Heart right ventricle (tissue), 16 donors: ENCODE measurements around the gene CERS6. TPM values are rescaled to one million over a fixed set of nuclear protein-coding genes. Genes with fewer than 3 reads are reported as not detected.

Source experiments
- ATAC-seq, 8 donors: fragments of 200-7000 bp; cut with Tn5 transposase; one replicate each; pipeline ENCODE4 v1.9.1; 2020; ENCODE audit warnings: mild to moderate bottlenecking in 8 of 8, moderate library complexity in 8 of 8, moderate number of reproducible peaks in 1 of 8
- DNase-seq, 2 donors: peaks; one replicate each; pipeline ENCODE4 v3.0.0-alpha.2; 2020
- H3K27ac ChIP-seq, 10 donors: fragments of 200-600 bp; sonication (generic) in 2 of 10; one replicate each; pipeline versions ENCODE4 v1.5.0 to v1.8.0; 2020 to 2022; ENCODE audit warnings: mild to moderate bottlenecking in 3 of 10
- H3K27me3 ChIP-seq, 7 donors: fragments of 200-600 bp; one replicate each; pipeline ENCODE4 v1.8.0; 2021 to 2022; ENCODE audit warnings: mild to moderate bottlenecking in 2 of 7
- H3K36me3 ChIP-seq, 9 donors: fragments of 200-600 bp; sonication (generic) in 1 of 9; one replicate each; pipeline versions ENCODE4 v1.5.0 to v1.8.0; 2020 to 2022; ENCODE audit warnings: mild to moderate bottlenecking in 2 of 9
- H3K4me1 ChIP-seq, 9 donors: fragments of 200-600 bp; sonication (generic) in 1 of 9; one replicate each; pipeline versions ENCODE4 v1.5.0 to v1.8.0; 2020 to 2022; ENCODE audit warnings: mild to moderate bottlenecking in 4 of 9
- H3K4me3 ChIP-seq, 10 donors: fragments of 200-600 bp; sonication (generic) in 2 of 10; one replicate each; pipeline versions ENCODE4 v1.5.0 to v1.8.0; 2020 to 2022; ENCODE audit warnings: mild to moderate bottlenecking in 7 of 10, moderate library complexity in 2 of 10
- H3K9me3 ChIP-seq, 11 donors: fragments of 200-600 bp in 10 of 11; sonication (generic) in 2 of 11; one replicate each; pipeline versions ENCODE4 v1.5.0 to v1.8.0; 2013 to 2022; ENCODE audit warnings: mild to moderate bottlenecking in 2 of 11, control low read depth in 1 of 11, moderate library complexity in 1 of 11
- CTCF ChIP-seq, 9 donors: fragments of 200-600 bp; sonication (generic) in 2 of 9; IDR thresholded peaks; one replicate each; pipeline versions ENCODE4 v1.5.0 to v1.8.0; 2021 to 2022; ENCODE audit warnings: antibody characterized with exemption in 9 of 9, mild to moderate bottlenecking in 5 of 9, moderate library complexity in 1 of 9
- WGBS, 2 donors: extraction: QIAGEN DNeasy Blood & Tissue Kit; methylation state at CpG; one replicate each; pipeline ENCODE4 v1.1.7; 2013; ENCODE audit warnings: inconsistent platforms in 1 of 2; 5-methylcytosine and 5-hydroxymethylcytosine counted together
- intact Hi-C, 10 donors: fragments of 100-400 bp; cut with DNase I; formaldehyde crosslinking; loops; one replicate each; pipeline versions ENCODE4 v1.11.1 to v1.14.2; 2022
- polyA plus RNA-seq, 2 donors: library from polyadenylated mRNA; stranded (reverse); fragments of 200-250 nt; gene quantifications; one replicate each; pipeline ENCODE4 v1.2.3, GENCODE V29; 2013
- total RNA-seq, 10 donors: library from RNA; stranded (reverse); fragmentation: NEBNext Ultra II Directional in 3 of 10; extraction: Animal tissue kit (Norgen Biotek cat#: 25700) in 3 of 10; gene quantifications; one replicate each; pipeline versions ENCODE4 v1.2.1 to v1.2.4, GENCODE V29; 2021 to 2023
- donor health status: Arrhythmogenic right ventricular cardiomyopathy.
- donor health status: ischemic (EF 13 %, LVEDD 7.1; RV severe dilation, severe dysfunction).
- donor health status: healthy with polysubstance abuse.
- donor health status: DM: no; HTN: yes; CAD: no.
- donor health status: DM: no; HTN: no; CAD: no.
- donor health status: ischemic (EF 25% LVEDD 6.9; RV normal size, moderate dysfunction).
- donor health status: ischemic (EF 25% LVEDD 5.7; RV mildly dilated, moderate dysfunction).
- donor health status: healthy.
- donor health status: DM: yes; HTN: yes; CAD: no.
- donor health status: Ischemic cardiomyopathy.
- donor health status: ischemic (EF 35%, LVEDD 5.7; RV mildly dilated, moderate dysfunction).
- donor health status: nonischemic (EF 11% LVEDD 7.7; RV severe dilation, severe dysfunction).
- donor health status: DM: yes; HTN: yes; CAD: no.
- donor health status: PGD.
- donor health status: ischemic (EF 29% LVEDD 5.4; RV normal size, mild dysfunction).
- donor health status: nonischemic (EF 23%, LVEDD 6.1; RV moderate dilation, normal function).

CERS6 gene
- total and polyA plus RNA-seq, 12 donors, result 20.5 to 76.3 (median 56.1) TPM

GRCh38 chr2:168703926-168704325 lies 247.9 kb downstream of the CERS6 start:
- H3K27me3 ChIP-seq, result no peaks in the 10 kb centered on the region
- no peak overlapping the region for H3K27ac ChIP-seq
- H3K4me1 ChIP-seq, result peaks cover 6 to 25% (median 13%) of the 10 kb centered on the region in 9 donors
- WGBS, 2 donors, result 95 to 97% methylated on average over 5 of the region's 5 CpGs
- ATAC-seq (no peak), DNase-seq (no peak)
- H3K9me3 ChIP-seq, result no peaks in the 10 kb centered on the region
- intact Hi-C loops, result loop anchor here in 4 of 10 donors (10.0 kb wide), 2 partner anchors 51 to 359 kb away; no protein-coding TSS in a partner anchor
- H3K4me3 ChIP-seq, result no peak overlapping the region
- no peaks in the 10 kb centered on the region for H3K36me3 ChIP-seq
- TF ChIP-seq CTCF (IDR thresholded peaks at IDR 0.05), result no peak

- peaks cover 0 to 8% (median 4%) of the 10 kb centered on the region in 9 donors for H3K4me1 ChIP-seq
- no peak for ATAC-seq
- no peaks in the 10 kb centered on the region for H3K27me3 ChIP-seq
- no peaks in the 10 kb centered on the region for H3K9me3 ChIP-seq
- WGBS, 2 donors, result 67 to 76% methylated on average over 2 of the region's 2 CpGs
- H3K36me3 ChIP-seq, result no peaks in the 10 kb centered on the region
- no peak overlapping the region for H3K4me3 ChIP-seq
- intact Hi-C loops, result loop anchor here in 6 of 10 donors (5.0 to 10.0 kb wide), 3 partner anchors 49 to 361 kb away; no protein-coding TSS in a partner anchor
- DNase-seq, result no peak
- H3K27ac ChIP-seq, result no peak overlapping the region
- TF ChIP-seq CTCF (IDR thresholded peaks at IDR 0.05), result peak in 5 of 9 donors; percentile 29 to 47 (median 38)
These were observed 249.7 kb downstream of the CERS6 start for GRCh38 chr2:168705534-168706470.

- no peak for ATAC-seq
- Histone ChIP-seq H3K4me1 (peaks cover 0 to 4% (median 0%) of the 10 kb centered on the region in 9 donors), H3K27ac (no peak overlapping the region), H3K4me3 (no peak overlapping the region), H3K9me3 (no peaks in the 10 kb centered on the region), H3K27me3 (no peaks in the 10 kb centered on the region), H3K36me3 (no peaks in the 10 kb centered on the region)
- TF ChIP-seq CTCF (IDR thresholded peaks at IDR 0.05), result no peak
- WGBS, 2 donors, result 94 to 96% methylated on average over 2 of the region's 2 CpGs
- intact Hi-C loops, result loop anchor here in 6 of 10 donors (5.0 to 10.0 kb wide), 3 partner anchors 48 to 362 kb away; no protein-coding TSS in a partner anchor
- no peak for DNase-seq
These were observed 250.7 kb downstream of the CERS6 start for GRCh38 chr2:168706806-168707205.

GRCh38 chr2:168708080-168708479 lies 252.0 kb downstream of the CERS6 start:
- H3K9me3 ChIP-seq, result no peaks in the 10 kb centered on the region
- 68 to 72% methylated on average over 1 of the region's 1 CpG for WGBS, 2 donors
- no peak overlapping the region for H3K4me3 ChIP-seq
- no peak overlapping the region for H3K27ac ChIP-seq
- no peaks in the 10 kb centered on the region for H3K27me3 ChIP-seq
- H3K36me3 ChIP-seq, result no peaks in the 10 kb centered on the region
- intact Hi-C loops, result loop anchor here in 6 of 10 donors (5.0 to 10.0 kb wide), 3 partner anchors 47 to 363 kb away; no protein-coding TSS in a partner anchor
- peaks cover 0 to 8% (median 0%) of the 10 kb centered on the region in 9 donors for H3K4me1 ChIP-seq
- DNase-seq (no peak), ATAC-seq (no peak)
- TF ChIP-seq CTCF (IDR thresholded peaks at IDR 0.05), result no peak
